SIG-M5 (cell line): ENCODE results near the gene TRIM66.

Experiments used
- DNase-seq: peaks from one replicate; lab custom pipeline; 2025; lab: John Stamatoyannopoulos, UW

TRIM66 gene

GRCh38 chr11:8682303-8683114, at the start of gene TRIM66, which contains the start of gene RPL27A:
Gene TRIM66, minus strand, starts transcription at chr11:8682665. Its CDS starts 10,391 bp downstream, at chr11:8672274.
Gene RPL27A, plus strand, starts transcription at chr11:8682792. Its CDS starts 22 bp downstream, at chr11:8682814.
- peak; percentile 42 for DNase-seq

- no peak for DNase-seq
Observed at GRCh38 chr11:8731647-8732323, 49.3 kb upstream of the TRIM66 start.

GRCh38 chr11:8730697-8731020, 48.2 kb upstream of the TRIM66 start:
- DNase-seq, result no peak

- no peak for DNase-seq
Observed at GRCh38 chr11:8729837-8730696, 47.6 kb upstream of the TRIM66 start.

GRCh38 chr11:8729067-8729466, 46.6 kb upstream of the TRIM66 start:
- DNase-seq, result no peak

- no peak for DNase-seq
Observed at GRCh38 chr11:8728563-8728962, 46.1 kb upstream of the TRIM66 start.

GRCh38 chr11:8726395-8726794, 43.9 kb upstream of the TRIM66 start:
- no peak for DNase-seq

GRCh38 chr11:8724682-8725081, 42.2 kb upstream of the TRIM66 start:
- no peak for DNase-seq

- DNase-seq, result no peak
Observed at GRCh38 chr11:8723711-8724110, 41.2 kb upstream of the TRIM66 start.

GRCh38 chr11:8722809-8723208, 40.3 kb upstream of the TRIM66 start:
- no peak for DNase-seq

GRCh38 chr11:8721609-8722500, 39.4 kb upstream of the TRIM66 start:
- DNase-seq, result no peak

GRCh38 chr11:8720868-8721608, 38.6 kb upstream of the TRIM66 start:
- no peak for DNase-seq

GRCh38 chr11:8720352-8720751, 37.9 kb upstream of the TRIM66 start:
- no peak for DNase-seq

GRCh38 chr11:8719721-8720120, 37.3 kb upstream of the TRIM66 start:
- no peak for DNase-seq

GRCh38 chr11:8719211-8719649, 36.8 kb upstream of the TRIM66 start:
- DNase-seq, result no peak

- no peak for DNase-seq
Observed at GRCh38 chr11:8717876-8718753, 35.6 kb upstream of the TRIM66 start.

GRCh38 chr11:8717544-8717875, 35.0 kb upstream of the TRIM66 start:
- no peak for DNase-seq

GRCh38 chr11:8715501-8715900, 33.0 kb upstream of the TRIM66 start:
- DNase-seq, result no peak

GRCh38 chr11:8714622-8715225, 32.3 kb upstream of the TRIM66 start:
- no peak for DNase-seq
